HL-60 (cell line): Measurements from ENCODE around the gene CDC42BPB.

Source experiments
- POLR2AphosphoS5 ChIP-seq: IDR thresholded peaks from 2 replicates; pipeline ENCODE4 v1.6.1; 2012; ENCODE audit warnings: low read depth
- TF ChIP-seq, protein P1 (sequence below): IDR thresholded peaks from one replicate; pipeline ENCODE4 v1.5.1; 2011; ENCODE audit warnings: low read length, control low read depth, inconsistent platforms; ENCODE audit not compliant: insufficient read depth

DNA sequence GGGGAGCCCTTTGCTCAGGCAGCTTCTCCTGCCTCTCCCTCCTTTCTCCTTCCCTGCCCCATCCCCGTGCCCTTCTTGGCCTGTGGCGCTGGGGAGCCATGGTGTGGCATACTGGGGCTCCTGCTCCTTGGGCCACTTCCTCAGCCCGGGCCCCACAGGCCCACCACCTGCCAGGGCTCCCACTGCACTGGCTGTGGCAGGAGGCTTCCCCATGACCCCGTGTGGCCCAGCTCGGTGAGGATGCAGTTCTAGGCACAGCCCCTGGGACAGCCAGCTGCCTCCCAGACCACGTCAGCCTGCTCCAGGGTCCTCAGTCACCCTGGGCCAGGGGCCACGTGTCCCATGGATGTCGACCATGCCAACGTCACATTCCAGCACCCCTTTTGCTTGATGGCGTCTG lies 147.9 kb downstream of the CDC42BPB start:
- TF ChIP-seq, protein P1, sequence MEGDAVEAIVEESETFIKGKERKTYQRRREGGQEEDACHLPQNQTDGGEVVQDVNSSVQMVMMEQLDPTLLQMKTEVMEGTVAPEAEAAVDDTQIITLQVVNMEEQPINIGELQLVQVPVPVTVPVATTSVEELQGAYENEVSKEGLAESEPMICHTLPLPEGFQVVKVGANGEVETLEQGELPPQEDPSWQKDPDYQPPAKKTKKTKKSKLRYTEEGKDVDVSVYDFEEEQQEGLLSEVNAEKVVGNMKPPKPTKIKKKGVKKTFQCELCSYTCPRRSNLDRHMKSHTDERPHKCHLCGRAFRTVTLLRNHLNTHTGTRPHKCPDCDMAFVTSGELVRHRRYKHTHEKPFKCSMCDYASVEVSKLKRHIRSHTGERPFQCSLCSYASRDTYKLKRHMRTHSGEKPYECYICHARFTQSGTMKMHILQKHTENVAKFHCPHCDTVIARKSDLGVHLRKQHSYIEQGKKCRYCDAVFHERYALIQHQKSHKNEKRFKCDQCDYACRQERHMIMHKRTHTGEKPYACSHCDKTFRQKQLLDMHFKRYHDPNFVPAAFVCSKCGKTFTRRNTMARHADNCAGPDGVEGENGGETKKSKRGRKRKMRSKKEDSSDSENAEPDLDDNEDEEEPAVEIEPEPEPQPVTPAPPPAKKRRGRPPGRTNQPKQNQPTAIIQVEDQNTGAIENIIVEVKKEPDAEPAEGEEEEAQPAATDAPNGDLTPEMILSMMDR: no peak
- peak; percentile 22; the same call in 1 of the 2 replicates for TF ChIP-seq POLR2AphosphoS5
